ENCODE data around the gene GREB1.

GREB1 gene

DNA sequence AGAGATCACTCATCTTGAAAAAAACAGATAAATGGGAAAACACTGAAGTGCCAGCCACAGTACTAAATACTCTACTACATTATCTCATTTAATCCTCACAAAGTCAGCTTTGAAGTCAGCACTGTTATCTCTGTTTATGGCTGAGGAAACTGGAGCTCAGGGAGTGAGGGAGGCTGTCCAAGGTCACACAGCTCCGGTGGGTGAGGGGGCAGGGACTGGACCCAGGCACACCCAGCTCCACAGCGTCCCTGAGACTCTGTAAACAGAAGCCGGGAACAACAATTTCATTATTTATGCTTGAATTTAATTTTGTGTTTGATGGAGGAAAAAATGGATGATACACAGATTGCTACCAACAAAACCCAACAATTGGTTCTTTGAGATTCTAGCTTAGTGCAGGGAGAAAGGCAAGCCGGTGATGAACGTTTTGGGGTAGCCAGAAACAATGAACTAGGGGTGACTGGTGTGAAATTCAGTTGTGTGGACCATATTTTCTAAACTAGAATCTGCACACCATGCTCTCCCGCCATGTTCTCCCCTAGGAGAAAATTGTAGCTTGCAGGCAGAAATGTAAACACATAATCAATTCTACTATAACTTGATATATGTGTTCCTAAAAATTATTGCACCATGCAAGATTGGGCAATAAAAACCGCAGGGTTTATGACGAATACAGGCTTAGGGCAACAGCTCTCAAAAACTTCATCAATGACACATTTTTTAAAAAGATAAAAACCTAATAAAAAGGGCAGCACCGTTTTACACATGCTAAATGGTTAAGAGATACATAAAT is at the start of gene GREB1:
Gene GREB1 (plus strand): TSS at position 768 of the 793 bp plus-strand sequence. CDS start 22,570 bp downstream, outside the sequence.
- peak; percentile 3 for DNase-seq

DNA sequence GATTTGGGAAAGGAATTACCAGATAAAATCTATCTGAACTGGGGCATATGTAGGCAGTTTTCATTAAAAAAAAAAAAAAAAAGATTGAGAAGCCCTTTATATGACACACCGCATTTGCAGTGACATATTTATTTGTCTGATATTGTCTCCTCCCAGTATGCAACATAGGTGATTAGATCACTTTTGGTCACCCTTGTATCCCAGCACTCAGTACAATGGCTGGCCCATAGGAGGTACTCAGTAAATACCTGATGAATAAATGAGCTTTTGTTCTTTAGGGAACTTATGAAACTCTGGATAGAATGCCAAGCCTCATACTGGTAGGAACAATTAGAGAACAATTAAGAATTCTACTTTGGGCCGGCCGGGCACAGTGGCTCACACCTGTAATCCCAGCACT is 45.0 kb upstream of the GREB1 start:
- no peak for DNase-seq

- no peak for DNase-seq
Measured at GRCh38 chr2:11490194-11490593, 43.7 kb upstream of the GREB1 start.

- no peak for DNase-seq
Measured at GRCh38 chr2:11491348-11491933, 42.4 kb upstream of the GREB1 start.

- no peak for DNase-seq
Measured at GRCh38 chr2:11492244-11492643, 41.6 kb upstream of the GREB1 start.

DNA sequence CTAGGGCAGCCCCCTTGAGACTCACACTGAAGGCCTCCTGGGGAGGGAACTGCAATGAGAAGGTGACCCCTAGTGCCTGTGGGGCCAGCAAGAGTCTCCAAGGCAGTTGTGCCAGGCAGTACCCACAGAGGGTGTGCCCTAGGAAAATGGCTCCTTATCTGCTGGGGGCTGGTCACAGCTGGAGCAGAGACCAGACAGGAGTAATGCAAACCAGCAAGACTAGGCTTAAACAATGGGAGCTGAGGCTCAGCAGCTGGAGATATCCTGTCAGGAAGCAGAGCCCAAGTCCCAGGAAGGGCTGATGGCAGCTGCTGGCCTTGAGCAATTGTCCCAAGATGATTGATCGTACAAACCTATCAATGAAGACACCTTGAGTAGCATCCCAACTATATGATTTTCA is 41.1 kb upstream of the GREB1 start:
- no peak for DNase-seq

GRCh38 chr2:11493282-11493681 is 40.6 kb upstream of the GREB1 start:
- no peak for DNase-seq

GRCh38 chr2:11494310-11494709 is 39.5 kb upstream of the GREB1 start:
- no peak for DNase-seq

- no peak for DNase-seq
Measured at GRCh38 chr2:11495844-11496681, 37.8 kb upstream of the GREB1 start.

DNA sequence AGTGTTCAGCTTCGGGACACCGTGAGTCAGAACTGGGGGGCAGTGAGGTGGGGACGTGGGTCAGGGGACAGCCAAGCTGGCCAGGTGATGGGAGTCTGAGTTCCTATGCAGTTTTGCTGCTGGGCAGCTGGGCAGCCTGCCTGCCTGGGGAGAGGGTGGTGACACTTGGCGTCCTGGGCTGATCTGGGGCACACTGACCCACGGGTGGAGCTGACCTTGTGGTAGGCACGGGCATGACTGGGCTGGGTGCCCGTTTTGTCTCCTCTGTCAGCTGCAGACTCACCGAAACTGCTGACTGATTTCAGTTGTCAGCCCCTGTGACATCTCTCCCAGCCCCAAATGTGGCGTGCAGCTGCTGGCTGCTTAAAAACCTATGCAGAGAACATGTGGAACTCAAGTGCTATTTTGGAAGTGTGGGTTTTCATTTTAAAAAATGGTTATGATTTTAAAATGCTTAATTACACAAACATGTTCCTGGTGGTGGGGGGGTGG is 35.3 kb upstream of the GREB1 start:
- no peak for DNase-seq

GRCh38 chr2:11499081-11499743 is 34.6 kb upstream of the GREB1 start:
- DNase-seq: no peak

DNA sequence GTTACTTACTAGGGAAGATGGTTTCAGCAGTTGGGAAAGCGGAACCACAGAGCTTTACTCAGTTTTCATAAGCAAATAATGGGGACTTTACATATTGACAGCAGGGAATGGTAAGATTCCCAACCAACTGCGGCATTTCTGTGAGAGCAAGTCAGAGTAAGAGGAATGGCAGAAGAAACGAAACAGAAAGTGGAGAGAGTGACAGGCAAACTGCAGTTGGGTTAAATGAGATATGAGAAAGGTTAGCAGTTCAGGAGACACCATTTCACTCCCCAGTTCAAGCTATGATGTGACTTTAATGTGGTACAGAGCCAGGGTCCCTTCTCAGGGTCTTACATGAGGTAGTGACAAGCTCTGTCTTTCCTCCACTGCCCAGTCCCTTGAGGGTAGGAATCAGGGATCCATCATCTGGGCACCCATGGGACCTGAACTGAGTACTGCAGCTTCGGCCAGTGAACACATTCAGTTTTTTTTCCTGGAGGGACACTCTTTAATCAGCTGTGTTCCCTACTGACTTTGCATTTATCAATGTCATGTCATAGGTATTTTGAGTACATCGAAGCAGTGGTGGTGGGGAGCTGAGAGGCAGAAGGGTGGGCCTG is 33.0 kb upstream of the GREB1 start:
- no peak for DNase-seq

DNA sequence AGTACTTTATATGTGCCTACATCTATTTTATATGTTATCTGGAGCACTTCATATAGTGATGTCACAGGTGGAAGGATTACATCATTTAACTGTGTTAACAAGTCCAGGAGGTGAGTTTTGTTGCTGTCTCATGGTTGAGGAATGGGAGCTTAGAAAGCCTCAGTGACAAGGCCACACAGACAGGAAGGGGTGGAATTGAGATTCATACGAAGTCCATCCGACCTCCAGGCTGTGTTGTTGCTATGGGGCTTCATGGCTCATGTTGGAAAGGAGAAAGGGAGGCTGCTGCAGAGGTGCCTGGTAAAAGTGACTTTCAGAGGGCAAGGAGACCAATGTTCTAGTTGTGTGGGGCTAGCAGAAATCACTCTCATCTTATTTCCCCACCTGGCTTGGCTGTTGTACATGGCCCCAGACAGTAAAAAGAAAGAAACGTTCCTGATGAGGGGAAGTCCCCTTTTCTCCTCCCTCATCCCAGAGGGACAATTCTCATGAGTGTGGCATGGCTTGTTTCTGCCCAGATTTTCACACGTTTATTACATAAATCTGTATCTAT is 31.0 kb upstream of the GREB1 start:
- peak; percentile 10 for DNase-seq

DNA sequence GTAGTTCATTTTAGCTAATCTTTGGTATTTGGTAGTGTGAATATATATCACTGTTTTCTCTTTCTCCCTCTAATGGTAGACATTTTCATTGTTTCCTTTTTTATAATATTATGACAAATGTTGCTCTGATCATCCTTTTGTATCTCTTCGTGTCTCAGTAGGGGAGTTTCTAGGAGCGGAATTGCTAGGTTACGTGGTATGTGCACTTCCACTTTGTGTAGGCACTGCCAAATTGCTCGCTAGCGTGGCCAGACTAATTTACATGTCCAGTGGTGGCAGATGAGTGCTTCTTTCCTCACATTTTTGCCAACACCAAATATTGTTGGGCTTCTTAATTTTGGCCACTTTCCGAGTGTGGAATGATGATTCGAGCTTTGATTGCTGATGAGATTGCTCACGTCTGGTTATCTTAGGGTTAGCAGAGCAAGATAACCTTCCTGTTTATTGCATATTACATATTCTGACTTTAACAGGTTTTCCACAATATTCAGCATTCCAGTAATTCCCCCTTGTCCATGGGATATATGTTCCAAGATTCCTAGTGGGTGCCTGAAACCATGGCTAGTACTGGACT is 30.4 kb upstream of the GREB1 start:
- DNase-seq: no peak

- peak; percentile 12 for DNase-seq
Measured at GRCh38 chr2:11505652-11506610, 27.9 kb upstream of the GREB1 start.

DNA sequence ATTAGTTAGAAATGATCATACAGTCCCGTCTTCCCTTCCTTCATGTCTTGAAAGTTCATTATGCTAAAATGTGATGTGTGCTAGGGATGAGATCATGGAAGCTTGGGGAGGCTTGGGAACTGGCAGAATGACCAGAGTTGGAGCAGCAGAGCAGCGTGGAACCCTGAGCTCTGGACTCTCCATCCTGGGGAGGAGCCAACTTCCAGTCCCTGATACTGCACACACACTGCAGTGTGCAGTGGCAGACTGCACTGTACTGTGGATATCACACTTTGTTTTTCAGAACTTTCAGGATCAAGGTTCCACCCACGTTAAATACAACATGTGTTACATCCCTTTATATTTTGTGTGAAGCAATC is 27.3 kb upstream of the GREB1 start:
- no peak for DNase-seq

GRCh38 chr2:11507517-11507916 is 26.3 kb upstream of the GREB1 start:
- no peak for DNase-seq

GRCh38 chr2:11508279-11508678 is 25.6 kb upstream of the GREB1 start:
- DNase-seq: no peak

GRCh38 chr2:11509657-11510360 is 24.0 kb upstream of the GREB1 start:
- no peak for DNase-seq

GRCh38 chr2:11512431-11512830 is 21.4 kb upstream of the GREB1 start:
- DNase-seq: no peak

Measured in fibroblast of upper back skin (primary cell).